AG08396 (cell line): ENCODE measurements around the gene FNDC7.
"Not testable (repeated sequence)": the region's sequence is repeated elsewhere in the genome, so short reads cannot be mapped to it uniquely, and the experiment has no call there.

Experiments used
- DNase-seq: peaks from one replicate; pipeline ENCODE4 v3.0.0; 2012; ENCODE audit warnings: low spot score, mixed read lengths

The FNDC7 gene

DNA sequence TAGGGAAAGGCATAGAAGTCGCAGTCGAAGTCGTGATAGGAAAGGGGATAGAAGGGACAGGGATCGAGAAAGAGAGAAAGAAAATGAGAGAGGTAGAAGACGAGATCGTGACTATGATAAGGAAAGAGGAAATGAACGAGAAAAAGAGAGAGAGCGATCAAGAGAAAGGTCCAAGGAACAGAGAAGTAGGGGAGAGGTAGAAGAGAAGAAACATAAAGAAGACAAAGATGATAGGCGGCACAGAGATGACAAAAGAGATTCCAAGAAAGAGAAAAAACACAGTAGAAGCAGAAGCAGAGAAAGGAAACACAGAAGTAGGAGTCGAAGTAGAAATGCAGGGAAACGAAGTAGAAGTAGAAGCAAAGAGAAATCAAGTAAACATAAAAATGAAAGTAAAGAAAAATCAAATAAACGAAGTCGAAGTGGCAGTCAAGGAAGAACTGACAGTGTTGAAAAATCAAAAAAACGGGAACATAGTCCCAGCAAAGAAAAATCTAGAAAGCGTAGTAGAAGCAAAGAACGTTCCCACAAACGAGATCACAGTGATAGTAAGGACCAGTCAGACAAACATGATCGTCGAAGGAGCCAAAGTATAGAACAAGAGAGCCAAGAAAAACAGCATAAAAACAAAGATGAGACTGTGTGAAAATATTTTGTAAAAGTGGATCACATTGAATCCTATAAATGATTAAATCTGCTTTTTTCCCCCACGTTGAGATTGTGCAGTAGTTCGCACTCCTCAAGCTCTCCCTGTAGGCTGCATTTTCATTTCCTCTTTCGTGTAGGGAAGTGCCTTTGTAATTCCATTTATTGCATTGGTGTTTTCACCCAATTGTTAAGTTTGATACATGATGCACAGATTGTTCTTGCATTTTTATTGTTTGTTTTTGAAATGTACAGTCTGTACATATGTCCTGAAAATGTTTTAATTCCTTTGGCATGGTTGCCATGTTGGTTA lies 13.1 kb upstream of the FNDC7 start:
- no peak for DNase-seq

DNA sequence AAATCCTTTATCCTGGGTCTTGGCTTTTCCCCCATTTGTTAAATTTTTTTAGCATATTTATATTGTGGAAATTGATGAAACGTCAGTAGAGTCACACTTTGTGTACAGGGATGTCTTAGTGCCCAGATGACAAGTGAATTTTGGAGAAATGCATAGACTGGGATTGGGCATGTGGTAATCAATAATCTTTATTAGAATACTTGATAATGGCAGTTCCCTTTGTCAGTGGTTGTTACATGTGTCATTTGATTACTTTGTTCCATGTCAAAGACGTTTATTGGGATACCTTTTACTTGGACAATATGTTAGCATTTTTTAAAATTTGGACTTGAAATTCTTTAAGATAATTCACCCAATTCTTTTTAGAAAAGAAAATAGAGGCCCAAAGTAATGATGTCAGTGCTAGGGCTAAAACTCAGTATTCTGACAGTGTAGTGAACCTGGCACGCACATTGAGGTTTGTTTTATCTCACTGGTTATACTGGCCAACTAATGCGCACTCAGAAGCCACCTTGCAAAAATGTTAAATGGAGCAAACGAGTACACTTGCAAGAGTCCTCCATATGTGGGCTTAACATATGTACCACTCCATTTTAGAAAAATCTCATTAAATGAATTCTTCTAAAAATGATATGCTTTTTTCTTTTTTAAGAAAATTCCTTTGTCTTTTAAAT lies 11.4 kb upstream of the FNDC7 start:
- DNase-seq: no peak

DNA sequence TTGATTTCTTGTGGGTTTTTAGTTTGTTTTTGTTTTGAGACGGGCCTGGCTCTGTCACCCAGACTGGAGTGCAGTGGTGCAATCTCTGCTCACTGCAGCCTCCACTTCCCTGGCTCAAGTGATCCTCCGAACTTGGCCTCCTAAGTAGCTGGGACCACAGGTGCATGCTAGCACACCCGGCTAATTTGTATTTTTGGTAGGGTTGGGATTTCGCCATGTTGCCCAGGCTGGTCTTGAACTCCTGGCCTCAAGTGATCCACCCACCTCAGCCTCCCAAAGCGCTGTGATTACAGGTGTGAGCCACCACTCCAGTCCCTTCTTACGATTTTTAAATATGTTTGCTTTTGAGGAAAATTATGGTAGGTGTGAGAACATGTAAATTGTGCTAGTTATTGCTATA lies 10.6 kb upstream of the FNDC7 start:
- DNase-seq: not testable (repeated sequence)

DNA sequence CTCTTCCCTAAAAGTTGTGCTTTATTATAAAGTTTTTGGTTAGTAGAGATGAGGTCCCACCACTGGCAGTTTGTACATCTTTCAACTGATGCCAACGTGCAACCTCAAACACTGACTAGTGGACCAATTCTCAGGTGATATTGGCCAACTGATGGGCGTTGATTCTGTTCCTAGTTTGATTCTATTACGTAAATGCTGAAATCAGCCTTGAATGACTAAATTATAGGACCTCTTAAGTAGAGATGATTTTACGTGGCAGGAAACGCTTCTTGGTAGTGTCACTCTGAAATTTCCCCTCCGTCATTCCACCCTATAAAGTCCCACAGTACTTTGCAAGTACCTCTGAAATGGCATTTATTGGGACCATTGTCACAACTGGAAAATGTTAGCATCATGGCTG lies 8.8 kb upstream of the FNDC7 start:
- DNase-seq: no peak

DNA sequence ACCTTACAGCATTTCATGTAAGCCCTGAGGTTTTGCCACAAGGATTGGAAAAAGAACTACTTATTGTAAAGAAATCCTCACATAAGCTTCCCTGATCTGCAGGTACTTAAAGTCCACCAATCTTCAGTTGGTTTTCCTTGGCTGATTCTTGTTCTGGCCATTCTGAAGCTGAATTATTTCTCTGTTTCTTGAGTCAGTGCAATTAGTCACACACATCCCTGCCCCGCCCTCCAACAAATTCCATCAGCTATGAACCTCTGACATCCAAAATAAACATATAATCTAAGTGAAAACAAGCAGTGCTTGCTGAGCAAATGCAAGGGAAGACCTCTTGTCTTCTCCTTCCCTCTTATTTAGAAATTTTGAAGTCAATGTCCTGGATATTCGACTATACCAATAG lies 8.2 kb upstream of the FNDC7 start:
- DNase-seq: peak; percentile 55

DNA sequence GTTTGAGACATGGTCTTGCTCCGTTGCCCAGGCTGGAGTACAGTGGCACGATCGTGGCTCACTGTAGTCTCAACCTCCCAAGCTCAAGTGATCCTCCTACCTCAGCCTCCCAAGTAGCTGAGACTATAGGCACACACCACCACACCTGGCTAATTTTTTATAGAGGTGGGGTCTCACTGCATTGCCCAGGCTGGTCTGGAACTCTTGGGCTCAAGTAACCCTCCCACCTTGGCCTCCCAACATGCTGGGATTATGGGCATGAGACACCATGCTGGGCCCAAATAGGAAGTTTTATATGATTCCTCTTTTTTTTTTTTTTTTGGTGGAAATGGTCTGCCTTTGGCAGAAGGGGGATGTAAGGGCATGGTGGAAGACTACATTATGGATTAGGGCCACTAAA lies 6.1 kb upstream of the FNDC7 start:
- DNase-seq: no peak

DNA sequence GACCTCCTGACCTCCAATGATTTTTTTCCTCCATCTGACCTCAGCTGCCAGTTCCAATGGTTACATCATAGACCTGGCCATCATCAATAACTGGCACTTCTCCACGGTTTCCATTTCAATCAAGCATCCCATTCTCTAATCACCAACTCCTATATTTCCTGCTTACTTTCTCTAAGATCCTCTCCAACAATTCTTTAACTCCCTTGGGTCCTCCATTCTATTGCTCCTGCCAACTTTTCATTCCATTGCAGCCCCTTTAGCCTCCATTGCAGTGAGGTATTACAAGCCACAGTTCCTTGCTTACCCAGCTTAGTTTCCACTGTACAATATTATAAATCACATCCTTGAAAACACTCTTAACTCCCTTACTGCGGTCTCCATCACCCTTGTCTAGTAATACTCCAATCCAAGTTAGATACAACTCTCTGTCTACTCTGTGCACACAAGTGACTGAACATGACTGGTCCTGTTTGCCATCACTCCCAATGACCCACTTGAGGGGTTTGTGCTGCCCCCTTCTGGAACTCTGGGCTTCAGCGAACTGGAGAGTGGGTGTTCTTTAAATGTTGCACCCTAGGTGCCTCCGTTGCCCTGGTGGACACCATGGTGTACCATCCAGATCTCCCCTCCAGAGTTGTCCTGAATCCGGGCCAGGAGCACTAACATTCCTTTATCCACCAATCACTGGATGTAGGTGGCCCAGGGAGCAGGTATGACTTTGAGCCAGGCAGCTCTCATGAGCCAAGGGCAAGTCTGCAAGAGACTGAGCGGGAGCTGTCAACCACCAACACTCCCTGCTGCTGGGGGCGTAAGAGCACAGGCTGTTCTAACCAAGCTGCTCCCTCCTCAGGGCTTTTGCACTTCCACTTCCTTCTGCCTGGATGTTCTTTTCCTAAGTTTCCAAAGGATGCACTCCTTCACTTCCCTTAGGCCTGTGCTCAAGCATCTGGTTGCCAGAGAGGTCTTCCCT lies 3.7 kb upstream of the FNDC7 start:
- no peak for DNase-seq

DNA sequence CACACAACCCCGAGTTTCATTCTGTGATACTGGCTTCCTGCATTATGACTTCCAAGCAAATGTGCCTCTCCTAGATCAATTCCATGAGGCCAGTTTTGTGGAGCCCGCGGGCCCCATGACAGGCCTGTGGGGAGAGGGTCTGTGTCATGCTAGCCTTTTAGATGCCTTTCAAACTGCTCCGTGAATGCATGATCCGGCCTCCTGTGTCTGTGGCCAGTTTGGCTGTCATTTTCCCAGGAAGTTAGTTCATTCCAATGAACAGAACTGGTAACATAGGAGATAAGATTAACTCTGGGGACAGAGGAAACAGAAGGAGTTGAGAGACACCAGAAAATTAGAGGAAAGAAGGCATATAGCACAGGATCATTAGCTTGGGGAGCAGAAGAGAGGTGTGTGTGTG lies 3.2 kb downstream of the FNDC7 start:
- no peak for DNase-seq

DNA sequence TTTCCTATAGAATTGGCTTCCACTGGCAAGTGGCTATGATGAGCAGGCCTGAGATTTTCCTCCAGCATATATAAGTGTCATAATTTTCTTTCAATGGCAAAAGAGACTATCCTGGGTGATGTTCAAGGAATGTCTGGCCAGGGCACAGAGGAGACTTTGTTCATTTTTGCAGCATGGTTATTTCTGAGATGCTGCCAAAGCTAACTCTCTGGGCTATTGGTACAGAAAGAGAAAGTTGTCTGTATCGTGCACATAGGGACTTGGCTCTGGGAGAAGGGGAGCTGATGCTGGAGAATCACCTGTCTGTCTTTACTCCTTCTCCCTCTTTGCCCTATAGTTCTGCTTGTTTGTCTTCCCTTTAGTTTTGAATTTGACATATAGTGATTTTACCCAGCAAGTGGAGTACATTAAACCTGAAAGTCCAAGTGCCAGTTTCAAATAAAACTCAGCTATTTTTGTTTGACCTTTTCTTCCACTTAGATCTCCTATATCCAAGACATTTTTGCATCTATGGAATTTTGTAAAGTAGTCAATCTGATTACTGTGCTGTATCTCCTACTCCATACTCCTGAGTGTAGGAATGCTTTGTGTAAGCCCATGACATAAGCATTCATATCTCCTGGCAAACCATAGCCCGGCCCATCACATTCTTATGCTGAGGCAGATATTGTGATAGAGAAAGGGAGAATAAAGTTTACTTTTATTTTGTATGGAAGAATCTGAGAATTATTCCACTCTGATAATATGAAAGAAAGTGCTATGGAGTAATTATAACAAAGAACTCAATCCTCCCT lies 3.9 kb downstream of the FNDC7 start:
- no peak for DNase-seq

DNA sequence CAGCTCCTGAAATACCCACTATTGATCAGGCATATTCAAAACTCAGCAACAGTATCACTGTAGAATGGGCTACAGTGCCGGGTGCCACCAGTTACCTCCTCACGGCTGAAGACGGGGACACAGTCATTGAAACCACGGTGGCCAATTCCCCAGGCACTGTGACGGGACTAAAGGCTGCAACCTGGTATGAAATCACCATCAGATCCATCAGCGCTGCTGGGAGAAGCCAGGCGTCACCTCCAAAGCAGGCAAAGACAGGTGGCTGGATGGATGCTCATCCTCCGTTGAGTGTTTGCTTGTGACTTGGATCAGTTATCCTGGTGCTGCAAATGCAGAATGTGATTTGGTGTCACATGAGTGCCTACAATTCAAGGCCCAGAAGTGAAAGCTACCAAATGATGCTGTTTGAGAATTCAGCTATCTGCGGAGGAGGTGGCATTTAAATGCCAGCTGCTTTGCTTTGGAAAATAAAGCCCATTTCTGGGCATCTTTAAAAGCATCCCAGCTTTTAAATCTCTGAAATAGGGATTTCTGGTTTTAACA lies 5.1 kb downstream of the FNDC7 start:
- no peak for DNase-seq

DNA sequence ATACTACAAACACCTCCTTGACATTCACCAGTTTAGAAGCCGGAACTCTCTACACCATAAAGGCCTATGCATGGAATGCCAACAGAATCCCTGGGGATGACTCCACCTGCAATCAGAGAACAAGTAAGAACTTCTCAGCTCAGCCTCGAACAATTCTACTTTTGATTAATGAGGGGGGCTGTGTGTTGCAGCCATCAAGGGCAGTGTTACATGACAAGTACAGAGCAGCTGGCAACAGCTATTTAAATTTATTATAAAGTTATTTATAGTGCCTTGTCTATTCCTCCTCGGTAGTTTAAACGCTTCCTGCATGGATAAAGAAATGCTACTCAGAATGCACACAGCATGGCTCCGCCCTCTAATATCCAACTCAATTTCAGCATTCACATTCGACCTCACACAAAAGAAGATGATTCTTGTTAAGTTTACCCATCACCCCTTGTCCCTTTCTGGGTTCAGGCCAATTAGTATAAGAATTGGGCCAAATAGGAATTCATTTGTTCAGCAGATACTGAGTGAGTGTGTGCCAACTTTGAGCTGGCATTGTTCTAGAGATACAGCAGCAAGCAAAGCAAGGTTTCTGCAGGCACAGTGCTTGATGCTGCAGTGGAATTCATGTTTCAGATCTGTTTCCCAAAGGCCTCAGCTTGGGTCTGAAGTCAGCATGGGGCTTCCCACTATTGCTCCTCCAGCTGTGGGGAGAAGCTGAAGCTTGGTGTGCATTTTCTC lies 6.4 kb downstream of the FNDC7 start:
- DNase-seq: no peak

DNA sequence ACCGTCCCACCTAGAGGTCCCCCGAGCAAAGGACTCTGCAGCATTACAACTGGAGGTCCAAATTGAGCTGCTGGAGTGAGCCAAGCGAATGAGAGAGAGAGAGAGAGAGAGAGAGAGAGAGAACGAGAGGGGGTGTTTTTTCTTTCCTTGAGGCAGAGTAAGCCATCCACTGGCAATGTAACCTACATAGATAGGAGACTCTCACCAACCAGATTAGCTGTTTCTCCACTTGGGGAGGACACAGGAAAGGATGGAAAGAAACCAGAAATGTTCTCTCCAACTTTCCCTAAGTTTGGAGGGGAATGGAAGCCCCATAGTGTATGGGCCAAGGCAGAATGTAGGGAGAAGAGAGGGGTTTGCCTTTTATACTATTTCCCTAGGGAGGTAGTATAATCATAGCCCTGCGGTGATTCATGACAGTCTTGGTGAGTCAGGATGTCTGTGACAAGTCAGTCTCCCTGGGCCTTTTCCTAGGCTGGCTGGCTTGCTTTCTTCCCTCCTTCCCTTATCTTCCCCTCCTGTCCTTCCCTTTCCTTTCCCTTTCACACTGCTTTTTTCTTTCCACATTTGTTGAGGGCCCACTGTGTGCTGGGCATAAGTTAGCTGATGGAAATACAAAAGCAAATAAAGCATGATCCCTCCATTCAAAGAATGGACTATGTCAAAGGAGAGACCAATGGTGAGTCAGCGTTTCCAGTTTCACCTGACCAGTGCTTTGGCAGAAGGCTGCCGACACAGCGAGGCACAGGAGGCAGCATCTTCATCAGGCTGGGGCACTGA lies 7.1 kb downstream of the FNDC7 start:
- DNase-seq: peak; percentile 57

DNA sequence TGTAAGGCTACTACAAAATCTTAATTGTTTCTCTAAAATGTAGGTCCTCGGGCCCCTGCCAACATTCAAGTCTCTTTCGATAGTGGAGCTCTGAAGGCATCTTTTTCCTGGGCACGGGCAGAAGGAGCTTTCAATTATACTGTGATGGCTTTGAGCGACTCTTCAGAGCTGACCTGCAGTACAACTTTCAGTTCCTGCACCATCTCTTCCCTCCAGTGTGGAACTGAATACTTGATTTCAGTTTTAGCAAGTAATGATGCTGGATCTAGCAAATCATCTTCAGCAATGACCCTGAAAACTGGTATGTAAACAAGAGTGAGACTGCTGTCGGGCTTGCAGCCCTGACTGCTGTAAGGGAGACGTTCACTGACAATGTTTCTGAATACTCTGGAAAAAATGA lies 9.6 kb downstream of the FNDC7 start:
- peak; percentile 45 for DNase-seq

DNA sequence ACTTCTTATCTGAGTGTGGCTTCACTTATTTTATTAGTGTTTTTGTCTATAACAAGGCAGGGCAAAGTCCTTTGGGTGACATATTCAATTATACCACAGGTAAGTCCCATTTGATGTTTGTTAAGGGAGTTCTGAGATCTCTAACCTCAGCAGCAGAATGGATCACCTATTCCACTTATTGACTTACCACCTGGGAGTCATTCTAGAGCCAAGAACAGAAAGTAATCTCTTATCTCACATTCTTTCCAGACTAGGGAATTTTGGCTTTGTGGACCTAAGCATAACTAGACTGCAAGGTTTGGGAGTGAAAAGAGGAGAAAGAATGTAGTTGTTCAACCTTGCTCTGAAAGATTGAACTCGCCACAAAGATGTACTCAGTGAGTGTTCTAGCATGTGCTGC lies 13.2 kb downstream of the FNDC7 start:
- DNase-seq: no peak

DNA sequence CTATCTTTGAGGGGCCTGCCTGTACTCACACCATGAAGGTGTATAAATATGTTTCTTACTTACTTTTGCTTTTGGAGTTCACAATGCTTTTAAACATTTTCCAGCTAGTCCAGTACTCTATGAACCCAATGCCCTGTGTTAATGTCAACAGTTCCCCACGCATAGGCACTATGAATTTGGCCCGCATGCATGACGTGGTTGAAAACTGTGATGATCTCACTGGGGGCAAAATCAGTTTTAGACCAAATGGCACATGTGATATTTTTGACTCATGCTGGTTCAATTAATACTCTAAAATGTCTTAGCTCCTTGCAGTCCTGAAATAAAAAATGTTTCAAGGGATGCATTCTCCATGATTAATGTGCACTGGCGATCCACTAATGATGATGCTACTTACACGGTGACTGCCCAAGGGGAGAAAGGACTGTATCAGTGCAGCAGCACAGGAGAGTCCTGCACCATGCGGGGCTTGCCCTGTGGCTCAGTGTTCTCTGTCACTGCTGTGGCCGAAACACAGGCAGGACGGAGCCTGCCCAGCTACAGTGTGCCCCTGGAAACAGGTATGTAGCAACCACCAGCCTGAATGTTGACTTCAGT lies 15.7 kb downstream of the FNDC7 start:
- DNase-seq: no peak

DNA sequence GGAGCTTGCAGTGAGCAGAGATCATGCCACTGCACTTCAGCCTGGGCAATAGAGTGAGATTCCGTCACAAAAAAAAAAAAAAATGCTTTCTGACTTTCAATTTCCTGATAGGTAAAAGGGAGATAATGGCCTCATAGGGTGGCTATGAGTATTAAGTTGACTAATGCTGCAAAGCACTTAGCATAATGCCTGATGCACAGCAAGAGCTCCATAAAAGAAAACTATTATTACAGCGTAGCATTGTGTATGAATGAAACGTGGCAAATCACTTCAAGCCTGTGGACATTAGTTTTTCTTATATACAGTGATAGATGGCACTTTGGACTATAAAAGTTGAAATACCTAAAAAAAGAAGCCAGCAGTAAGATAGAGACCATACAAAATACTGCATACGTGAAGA lies 16.8 kb downstream of the FNDC7 start:
- no peak for DNase-seq

DNA sequence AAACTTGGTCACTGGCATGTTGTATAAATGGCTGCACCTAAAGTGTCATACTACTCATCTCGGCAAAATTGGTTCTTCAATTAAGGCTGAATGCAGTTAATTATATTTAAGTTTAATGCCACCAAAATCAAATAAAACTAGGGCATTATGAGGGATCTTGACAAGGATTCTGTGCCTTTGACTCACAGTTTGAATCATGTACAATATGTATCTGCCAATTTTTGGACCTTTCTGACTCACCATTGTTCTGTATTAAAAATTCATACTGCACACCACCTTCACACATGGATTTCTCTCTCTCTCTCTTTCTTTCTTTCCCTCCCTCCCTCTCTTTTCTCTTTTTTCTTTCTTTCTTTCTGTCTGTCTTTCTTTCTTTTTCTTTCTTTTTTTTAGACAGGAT lies 19.7 kb downstream of the FNDC7 start:
- DNase-seq: no peak

DNA sequence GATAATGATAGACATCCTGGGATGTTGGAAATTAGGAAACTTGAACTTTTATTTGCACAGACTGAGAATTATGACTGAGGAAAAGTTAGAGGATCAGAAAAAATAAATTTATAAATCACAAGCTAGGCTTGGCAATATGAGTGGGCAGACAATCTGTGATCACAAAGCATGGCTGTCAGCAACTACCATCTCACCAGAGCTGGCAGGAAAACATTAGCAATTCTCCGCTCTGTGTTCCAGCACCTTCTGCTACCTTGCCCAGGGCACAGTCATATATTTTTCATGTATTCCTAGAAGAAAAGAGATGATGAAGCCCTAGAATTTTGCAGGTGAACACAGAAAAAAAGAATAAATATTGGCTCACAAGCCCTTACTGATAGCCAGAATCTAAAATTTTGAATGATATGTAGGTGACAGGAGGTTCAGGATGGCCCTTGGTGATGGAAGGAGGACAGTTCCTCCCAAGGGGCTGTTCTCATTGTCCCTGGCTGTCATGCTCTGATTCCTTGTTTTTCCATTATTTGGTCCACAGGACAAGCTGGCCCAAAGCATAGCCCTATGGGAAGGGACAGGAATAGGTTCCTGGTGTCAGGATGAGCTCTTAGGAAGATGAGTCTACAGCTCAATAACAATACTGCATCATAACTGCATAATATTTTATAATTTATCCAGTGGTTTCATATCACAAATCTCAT lies 21.6 kb downstream of the FNDC7 start:
- DNase-seq: no peak

DNA sequence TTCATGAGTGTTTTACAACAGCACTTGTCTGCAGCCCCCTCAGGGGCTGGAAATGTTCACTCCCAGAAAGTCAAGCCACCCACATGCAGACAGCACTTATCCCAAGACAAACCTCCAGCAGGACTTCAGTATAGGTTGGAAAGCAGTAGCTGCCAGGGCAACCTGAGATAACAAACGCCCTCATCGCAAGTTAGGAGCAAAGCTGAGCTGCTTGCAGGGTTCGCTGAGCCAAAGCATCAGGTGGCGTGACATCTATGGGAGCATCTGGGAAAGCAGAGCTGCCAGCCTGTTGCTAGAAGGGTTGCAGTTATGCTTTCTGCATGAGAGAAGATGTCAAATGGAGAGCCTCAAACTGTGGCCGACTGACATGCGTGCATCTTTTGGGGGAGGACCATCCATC lies 29.5 kb downstream of the FNDC7 start:
- no peak for DNase-seq
